K562 (cell line): Measurements from ENCODE around the gene PTGIR. TPM values are rescaled to one million over a fixed set of nuclear protein-coding genes. Genes with fewer than 3 reads are reported as not detected.

Experiments
- ATAC-seq: fragments of 200-7000 bp; cut with Tn5 transposase; 3 replicates; pipeline ENCODE4 v1.9.1; 2020; ENCODE audit warnings: moderate library complexity
- BruUV-seq: library from RNA; stranded (reverse); fragments of 400-500 nt; replicated peaks from 2 replicates; lab custom pipeline; 2021; lab: Mats Ljungman, UMichigan
- CTCF ChIA-PET: fragments of 300-600 bp; formaldehyde crosslinking; extraction: SDS; loops from one replicate; lab custom pipeline; 2021; ENCODE audit warnings: low intra/inter-chr PET ratio; lab: Yijun Ruan, JAX
- POLR2A ChIA-PET: fragments of 300-600, 350-650 bp; sonication (Branson Sonifier 250); formaldehyde crosslinking; extraction: SDS; loops from one replicate; lab custom pipeline; 2021; ENCODE audit warnings: antibody characterized with exemption, inconsistent platforms; lab: Yijun Ruan, JAX
- DNase-seq, 4 experiments: peaks; one replicate each; pipeline versions ENCODE4 v3.0.0 to v3.0.0-alpha.2; 2011 to 2018; ENCODE audit warnings: low spot score in 3 of 4, mixed read lengths in 3 of 4; ENCODE audit errors: extremely low read depth in 1 of 4
- FAIRE-seq: peaks from 2 replicates; lab custom pipeline; 2011; peaks lifted over from hg19 to GRCh38; lab: Jason Lieb, UNC
- H2AFZ ChIP-seq: 2 replicates; pipeline ENCODE4 v1.6.0; 2011; ENCODE audit warnings: low read depth, low read length, control low read depth, inconsistent platforms
- H3K27ac ChIP-seq: fragments of 200-600 bp; 3 replicates; pipeline ENCODE4 v1.8.0; 2011; ENCODE audit warnings: low read depth, mild to moderate bottlenecking, control low read depth, inconsistent platforms, low read length, moderate library complexity, mixed read lengths; ENCODE audit errors: extremely low read depth
- H3K27me3 ChIP-seq, 2 experiments: fragments of 300-600 bp in 1 of 2; 2 replicates in 1 of 2; 3 replicates in 1 of 2; pipeline versions ENCODE4 v1.6.0 to v1.8.0; 2011; ENCODE audit warnings: inconsistent platforms in 2 of 2, low read length in 2 of 2, mild to moderate bottlenecking in 1 of 2, mixed read lengths in 1 of 2, moderate library complexity in 1 of 2; ENCODE audit not compliant: control insufficient read depth in 2 of 2, insufficient read depth in 2 of 2
- H3K36me3 ChIP-seq: fragments of 300-600 bp; 3 replicates; pipeline ENCODE4 v1.8.0; 2011; ENCODE audit warnings: mild to moderate bottlenecking, low read length, inconsistent platforms; ENCODE audit not compliant: control insufficient read depth, insufficient read depth
- H3K4me1 ChIP-seq, 2 experiments: fragments of 200-600 bp in 1 of 2; replicated peaks in 1 of 2; 2 replicates in 1 of 2; 3 replicates in 1 of 2; pipeline versions ENCODE4 v1.5.1 to v1.8.0; 2011; ENCODE audit warnings: inconsistent platforms in 2 of 2, low read length in 2 of 2, mild to moderate bottlenecking in 1 of 2, mixed read lengths in 1 of 2, moderate library complexity in 1 of 2; ENCODE audit not compliant: control insufficient read depth in 2 of 2, insufficient read depth in 2 of 2
- H3K4me2 ChIP-seq: 2 replicates; pipeline ENCODE4 v1.6.1; 2011; ENCODE audit warnings: low read length, control low read depth, inconsistent platforms, mixed read lengths; ENCODE audit not compliant: insufficient read depth
- H3K4me3 ChIP-seq: fragments of 200-600 bp; sonication (generic), shearing (Covaris generic); 2 replicates; pipeline ENCODE4 v1.5.1; 2016; ENCODE audit warnings: control low read depth, inconsistent platforms
- H3K79me2 ChIP-seq: fragments of 200-600 bp; 3 replicates; pipeline ENCODE4 v1.8.0; 2011; ENCODE audit warnings: low read length, inconsistent platforms; ENCODE audit not compliant: control insufficient read depth, insufficient read depth
- H3K9ac ChIP-seq, 2 experiments: 2 replicates each; pipeline versions ENCODE4 v1.6.0 to v1.6.1; 2011; ENCODE audit warnings: low read depth in 2 of 2, low read length in 2 of 2, control low read depth in 1 of 2, inconsistent platforms in 1 of 2, mild to moderate bottlenecking in 1 of 2, mixed read lengths in 1 of 2; ENCODE audit not compliant: insufficient read depth in 1 of 2
- H3K9me1 ChIP-seq: one replicate; pipeline ENCODE4 v1.6.0; 2011; ENCODE audit warnings: inconsistent platforms, mild to moderate bottlenecking, low read length, moderate library complexity; ENCODE audit not compliant: control insufficient read depth, insufficient read depth
- H3K9me3 ChIP-seq: replicated peaks from 2 replicates; pipeline ENCODE4 v1.5.1; 2011; ENCODE audit warnings: low read depth, low read length, inconsistent platforms; ENCODE audit not compliant: control insufficient read depth, insufficient read depth
- H4K20me1 ChIP-seq: replicated peaks from 2 replicates; pipeline ENCODE4 v1.6.1; 2011; ENCODE audit warnings: low read length, inconsistent platforms, mixed read lengths; ENCODE audit not compliant: control insufficient read depth, insufficient read depth
- BCOR ChIP-seq: fragments of 450-650 bp; IDR thresholded peaks from 2 replicates; pipeline ENCODE4 v1.6.1; 2016
- DPF2 ChIP-seq: fragments of 450-650 bp; IDR thresholded peaks from 2 replicates; pipeline ENCODE4 v1.6.1; 2016
- ETV1 ChIP-seq: fragments of 450-650 bp; conservative IDR thresholded peaks from 2 replicates; pipeline ENCODE4 v1.6.1; 2016; ENCODE audit warnings: missing genetic modification characterization, control low read depth, low read depth, missing compliant biosample characterization
- KLF16 ChIP-seq: IDR thresholded peaks from 2 replicates; pipeline ENCODE4 v1.6.1; 2016; ENCODE audit warnings: antibody characterized with exemption
- MITF ChIP-seq: IDR thresholded peaks from 2 replicates; pipeline ENCODE4 v1.6.1; 2014; ENCODE audit warnings: antibody characterized with exemption
- MLLT1 ChIP-seq, 2 experiments: fragments of 450-650 bp; IDR thresholded peaks; 2 replicates each; pipeline ENCODE4 v1.6.1; 2016
- POLR2AphosphoS5 ChIP-seq: IDR thresholded peaks from 2 replicates; pipeline ENCODE4 v1.6.1; 2011; ENCODE audit warnings: mild to moderate bottlenecking, low read depth, low read length, moderate library complexity; ENCODE audit not compliant: control insufficient read depth, insufficient read depth
- SMARCA4 ChIP-seq: fragments of 450-650 bp; IDR thresholded peaks from 2 replicates; pipeline ENCODE4 v1.6.1; 2016
- SP1 ChIP-seq: sonication (generic); formaldehyde crosslinking; IDR thresholded peaks from 2 replicates; pipeline ENCODE4 v1.8.1; 2022; ENCODE audit warnings: mild to moderate bottlenecking, missing genetic modification reagents
- SUPT5H ChIP-seq: fragments of 450-650 bp; IDR thresholded peaks from 2 replicates; pipeline ENCODE4 v1.6.1; 2016
- TFAP4 ChIP-seq: sonication (generic); formaldehyde crosslinking; IDR thresholded peaks from 2 replicates; pipeline ENCODE4 v1.8.0; 2022; ENCODE audit warnings: missing genetic modification reagents, mild to moderate bottlenecking, moderate library complexity, borderline replicate concordance
- ZNF511 ChIP-seq: sonication (generic); formaldehyde crosslinking; IDR thresholded peaks from 2 replicates; pipeline ENCODE4 v1.8.0; 2022; ENCODE audit warnings: mild to moderate bottlenecking, missing genetic modification reagents
- ZNF583 ChIP-seq: fragments of 250-450 bp; sonication (Bioruptor Pico); IDR thresholded peaks from 2 replicates; pipeline ENCODE4 v1.4.0; 2020
- ZNF740 ChIP-seq, 3 experiments: fragments of 200-800 bp in 1 of 3; sonication (Bioruptor generic) in 1 of 3; sonication (generic) in 1 of 3; formaldehyde crosslinking in 1 of 3; IDR thresholded peaks; 2 replicates each; pipeline versions ENCODE4 v1.6.1 to v1.8.0; 2016 to 2022; ENCODE audit warnings: mild to moderate bottlenecking in 2 of 3, missing compliant biosample characterization in 2 of 3, missing genetic modification characterization in 2 of 3, missing genetic modification reagents in 1 of 3
- WGBS: fragments of 100-300 bp; shearing (Covaris generic); methylation state at CpG from one replicate; pipeline ENCODE4 v1.1.6; 2016; ENCODE audit warnings: low coverage, mixed read lengths; ENCODE audit not compliant: insufficient coverage; ENCODE audit errors: missing lambda C conversion rate; 5-methylcytosine and 5-hydroxymethylcytosine counted together
- in situ Hi-C: fragments of 300-500 bp; cut with MboI; formaldehyde crosslinking; loops from 4 replicates; pipeline ENCODE4 v1.15.0; 2018; ENCODE audit warnings: inconsistent platforms, mixed read lengths
- intact Hi-C: fragments of 100-400 bp; cut with micrococcal nuclease; formaldehyde crosslinking; loops from 2 replicates; pipeline ENCODE4 v1.14.2; 2022
- polyA plus RNA-seq, 8 experiments: library from polyadenylated mRNA; depleted of rRNA in 4 of 8; stranded (reverse) in 5 of 8; unstranded in 3 of 8; fragments of >200 nt; fragmentation: Nextera tagmentation in 2 of 8; fragmentation: Illumina TruSeq in 1 of 8; extraction: Ambion mirVana in 2 of 8; extraction: Trizol in 1 of 8; gene quantifications; 2 replicates each; pipeline versions ENCODE4 v1.2.1 to v1.2.3, GENCODE V29; 2011 to 2014; ENCODE audit warnings: inconsistent platforms in 1 of 8, missing spikeins in 1 of 8
- total RNA-seq, 7 experiments: library from RNA; depleted of rRNA in 6 of 7; stranded (reverse); fragments of >200 nt in 6 of 7; fragmentation: Illumina TruSeq in 2 of 7; extraction: Trizol in 2 of 7; gene quantifications; 2 replicates each; pipeline versions ENCODE4 v1.2.1 to v1.2.3, GENCODE V29; 2011 to 2021; ENCODE audit warnings: low replicate concordance in 1 of 7

The PTGIR gene
- total and polyA plus RNA-seq, 9 of the 15 experiments (the other 6 are each of a cell fraction or from before 2014, with no cell fraction given): 0.11 to 3.4 (median 1.1) TPM; not detected in 1

- TF ChIP-seq ZNF740 (CRISPR knock-in tag; IDR thresholded peaks at IDR 0.05) (no peak), ZNF740 (tag; IDR thresholded peaks at IDR 0.05) (no peak), MLLT1 (IDR thresholded peaks at IDR 0.05) (no peak), SUPT5H (no peak)
- TF ChIP-seq, all 486 proteins: peak for 6
Measured at GRCh38 chr19:46630586-46631205, 5.8 kb upstream of the PTGIR start (continued).

- Histone ChIP-seq H3K27me3 (no peaks in the 10 kb centered on the region), H3K4me2 (peak overlapping the region; percentile 24; the same call in 1 of the 2 replicates), H3K9me3 (no peaks in the 10 kb centered on the region), H4K20me1 (no peaks in the 10 kb centered on the region), H2AFZ (peak overlapping the region; percentile 86), H3K9me1 (no peaks in the 10 kb centered on the region), H3K9ac (peak overlapping the region in 1 of 2 experiments; percentile 15; a peak in 2 of 4 replicates), H3K27ac (peak overlapping the region; percentile 64), H3K4me1 (peaks cover 47 to 74% of the 10 kb centered on the region in 2 experiments), H3K79me2 (no peaks in the 10 kb centered on the region), H3K36me3 (no peaks in the 10 kb centered on the region), H3K4me3 (no peak overlapping the region)
- DNase-seq (peak in 2 of 4 experiments; percentile 68 to 83), FAIRE-seq (peak; percentile 73), ATAC-seq (peak; percentile 37)
- 40% methylated on average over 15 of the region's 15 CpGs for WGBS
- BruUV-seq: no TSS peak
- intact Hi-C loops: no loop called here
- ChIA-PET CTCF (no interaction called here), POLR2A (interaction anchor here (0.6 kb wide), 1 partner anchor 28 kb away, joined by 3 read pairs; no protein-coding TSS in a partner anchor)
- in situ Hi-C loops: no loop called here
- peak; percentile 73 for TF ChIP-seq BCOR
- TF ChIP-seq DPF2: peak; percentile 46
- TF ChIP-seq KLF16: peak; percentile 61; the same call in 1 of the 2 replicates
- TF ChIP-seq POLR2AphosphoS5: 0 out of 2 replicates have a peak, but pooled peaks have one; percentile 39
- 0 out of 2 replicates have a peak, but pooled peaks have one; percentile 18 for TF ChIP-seq MITF
- peak; percentile 55; the same call in 1 of the 2 replicates for TF ChIP-seq SMARCA4
- TF ChIP-seq ETV1 (tag): peak; percentile 75
- TF ChIP-seq ZNF511 (CRISPR knock-in tag): no peak
- 0 out of 2 replicates have a peak, but pooled peaks have one; percentile 27 for TF ChIP-seq ZNF583 (CRISPR knock-in tag)
- 0 out of 2 replicates have a peak, but pooled peaks have one; percentile 63 for TF ChIP-seq SP1 (CRISPR knock-in tag)
- peak; percentile 96 for TF ChIP-seq TFAP4 (CRISPR knock-in tag)
Measured at GRCh38 chr19:46629546-46630025, 4.7 kb upstream of the PTGIR start.
